Measurements from ENCODE around the gene FUT8.

Gene FUT8

GRCh38 chr14:65496178-65496993 lies 83.9 kb downstream of the FUT8 start:
- H3K27me3 ChIP-seq (ENCODE audit: insufficient read depth, low read length), result no peaks in the 10 kb centered on the region; the same call in 1 of the 2 replicates
- H3K27ac ChIP-seq (ENCODE audit: low read depth, low read length), result no peak overlapping the region
- H3K4me1 ChIP-seq (ENCODE audit: insufficient read depth, low read length), result no peaks in the 10 kb centered on the region
- H3K9me3 ChIP-seq (ENCODE audit: insufficient read depth, low read depth, low read length), result peaks cover 5% of the 10 kb centered on the region; the same call in 1 of the 2 replicates
- 97% methylated on average over 6 of the region's 6 CpGs for WGBS
- no peak overlapping the region for H3K9ac ChIP-seq (ENCODE audit: low read depth, low read length)
- no peaks in the 10 kb centered on the region for H3K36me3 ChIP-seq (ENCODE audit: insufficient read depth, low read length)
- no peak overlapping the region for H3K4me3 ChIP-seq (ENCODE audit: low read length)

- H3K36me3 ChIP-seq (ENCODE audit: insufficient read depth, low read length), result no peaks in the 10 kb centered on the region
Observed at GRCh38 chr14:65499138-65499537, 86.6 kb downstream of the FUT8 start.

DNA sequence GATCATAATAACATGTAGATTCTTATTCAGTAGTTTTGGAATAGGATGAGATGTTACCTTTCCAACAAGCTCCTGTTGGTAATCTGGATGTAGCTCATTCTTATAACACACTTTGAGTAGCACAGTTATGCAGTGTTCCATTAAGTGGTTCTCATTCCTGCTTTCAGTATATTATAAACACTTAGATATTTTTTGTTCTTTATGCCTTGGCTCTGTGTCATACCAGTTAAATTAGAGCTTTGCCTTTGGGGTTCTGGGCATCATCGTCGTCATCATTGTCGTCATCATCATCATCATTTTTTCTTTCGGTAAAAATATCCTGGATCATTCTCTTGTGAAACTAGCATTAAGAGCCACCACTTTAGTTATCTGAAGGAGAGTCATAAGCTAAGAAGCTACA lies 87.5 kb downstream of the FUT8 start:
- no peak overlapping the region for H3K27ac ChIP-seq (ENCODE audit: low read depth, low read length)
- H3K9ac ChIP-seq (ENCODE audit: low read depth, low read length), result no peak overlapping the region
- peaks cover 31% of the 10 kb centered on the region for H3K27me3 ChIP-seq (ENCODE audit: insufficient read depth, low read length)
- no peaks in the 10 kb centered on the region for H3K4me1 ChIP-seq (ENCODE audit: insufficient read depth, low read length)
- WGBS, result 96% methylated on average over 4 of the region's 4 CpGs
- H3K36me3 ChIP-seq (ENCODE audit: insufficient read depth, low read length), result no peaks in the 10 kb centered on the region
- peaks cover 5% of the 10 kb centered on the region; the same call in 1 of the 2 replicates for H3K9me3 ChIP-seq (ENCODE audit: insufficient read depth, low read depth, low read length)
- H3K4me3 ChIP-seq (ENCODE audit: low read length), result no peak overlapping the region

More at GRCh38 chr14:65499138-65499537, 86.6 kb downstream of the FUT8 start:
- Histone ChIP-seq H3K9ac (ENCODE audit: low read depth, low read length) (no peak overlapping the region), H3K4me3 (ENCODE audit: low read length) (no peak overlapping the region), H3K9me3 (ENCODE audit: insufficient read depth, low read depth, low read length) (peaks cover 5% of the 10 kb centered on the region; the same call in 1 of the 2 replicates), H3K4me1 (ENCODE audit: insufficient read depth, low read length) (no peaks in the 10 kb centered on the region), H3K27me3 (ENCODE audit: insufficient read depth, low read length) (peaks cover 22% of the 10 kb centered on the region), H3K27ac (ENCODE audit: low read depth, low read length) (no peak overlapping the region)

DNA sequence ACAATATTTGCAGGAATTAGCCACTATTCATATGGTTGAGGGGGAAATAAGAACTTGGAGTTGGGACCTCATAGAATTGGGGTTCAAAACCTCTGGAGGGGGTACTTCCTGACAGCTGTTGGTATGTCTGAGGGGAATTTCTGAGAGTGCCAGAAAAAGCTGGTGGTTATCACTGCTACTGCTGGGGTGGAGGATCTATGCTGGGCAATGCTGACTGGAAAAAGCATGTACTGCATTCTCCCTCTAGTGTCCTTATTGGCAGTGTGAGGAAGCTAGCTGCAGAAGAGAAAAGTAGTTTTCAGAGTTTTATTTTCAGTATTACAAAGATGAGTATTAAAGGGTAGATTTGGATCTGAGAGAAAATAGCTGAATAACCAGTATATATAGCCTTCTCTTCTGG lies 88.8 kb downstream of the FUT8 start:
- no peak overlapping the region for H3K4me3 ChIP-seq (ENCODE audit: low read length)
- peaks cover 43% of the 10 kb centered on the region for H3K27me3 ChIP-seq (ENCODE audit: insufficient read depth, low read length)
- no peak overlapping the region for H3K9ac ChIP-seq (ENCODE audit: low read depth, low read length)
- no peaks in the 10 kb centered on the region for H3K9me3 ChIP-seq (ENCODE audit: insufficient read depth, low read depth, low read length)
- no peaks in the 10 kb centered on the region for H3K36me3 ChIP-seq (ENCODE audit: insufficient read depth, low read length)
- no peaks in the 10 kb centered on the region for H3K4me1 ChIP-seq (ENCODE audit: insufficient read depth, low read length)
- no peak overlapping the region for H3K27ac ChIP-seq (ENCODE audit: low read depth, low read length)

DNA sequence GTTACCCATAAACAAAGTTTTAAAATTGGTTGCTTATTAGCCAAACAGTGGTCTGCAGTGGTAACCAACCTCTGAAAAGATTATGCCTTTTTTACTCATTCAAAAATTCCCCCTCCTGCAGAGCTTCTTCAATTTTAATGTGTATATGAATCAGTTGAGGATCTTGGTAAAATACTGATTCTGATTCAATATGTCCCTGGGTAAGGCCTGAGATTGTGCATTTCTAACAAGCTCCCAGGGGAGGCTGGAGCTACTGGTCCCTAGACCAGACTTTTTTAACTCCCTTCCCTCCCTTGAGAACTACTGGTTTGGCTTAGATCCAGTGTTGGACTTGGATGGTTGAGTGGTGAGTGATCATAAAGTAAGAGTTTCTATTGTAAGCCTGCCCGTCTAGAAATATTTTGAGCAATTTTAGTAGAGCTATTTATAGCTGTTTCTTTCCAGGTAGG lies 90.2 kb downstream of the FUT8 start:
- H3K36me3 ChIP-seq (ENCODE audit: insufficient read depth, low read length), result no peaks in the 10 kb centered on the region
- H3K9ac ChIP-seq (ENCODE audit: low read depth, low read length), result no peak overlapping the region
- H3K27ac ChIP-seq (ENCODE audit: low read depth, low read length), result no peak overlapping the region
- no peaks in the 10 kb centered on the region for H3K9me3 ChIP-seq (ENCODE audit: insufficient read depth, low read depth, low read length)
- peaks cover 56% of the 10 kb centered on the region for H3K27me3 ChIP-seq (ENCODE audit: insufficient read depth, low read length)
- H3K4me1 ChIP-seq (ENCODE audit: insufficient read depth, low read length), result no peaks in the 10 kb centered on the region; the same call in 1 of the 2 replicates
- WGBS, result 95% methylated on average over 1 of the region's 1 CpG
- no peak overlapping the region for H3K4me3 ChIP-seq (ENCODE audit: low read length)

GRCh38 chr14:65503771-65504170 lies 91.2 kb downstream of the FUT8 start:
- H3K4me3 ChIP-seq (ENCODE audit: low read length), result no peak overlapping the region
- no peak overlapping the region for H3K27ac ChIP-seq (ENCODE audit: low read depth, low read length)
- peaks cover 67% of the 10 kb centered on the region for H3K27me3 ChIP-seq (ENCODE audit: insufficient read depth, low read length)
- H3K4me1 ChIP-seq (ENCODE audit: insufficient read depth, low read length), result no peaks in the 10 kb centered on the region; the same call in 1 of the 2 replicates
- H3K9me3 ChIP-seq (ENCODE audit: insufficient read depth, low read depth, low read length), result no peaks in the 10 kb centered on the region
- WGBS, result 94% methylated on average over 3 of the region's 3 CpGs
- H3K36me3 ChIP-seq (ENCODE audit: insufficient read depth, low read length), result no peaks in the 10 kb centered on the region
- no peak overlapping the region for H3K9ac ChIP-seq (ENCODE audit: low read depth, low read length)

GRCh38 chr14:65506801-65507200 lies 94.3 kb downstream of the FUT8 start:
- Histone ChIP-seq H3K9ac (ENCODE audit: low read depth, low read length) (no peak overlapping the region), H3K9me3 (ENCODE audit: insufficient read depth, low read depth, low read length) (0 out of 2 replicates have a peak, but pooled peaks cover 4% of the 10 kb centered on the region), H3K27ac (ENCODE audit: low read depth, low read length) (no peak overlapping the region), H3K4me1 (ENCODE audit: insufficient read depth, low read length) (no peaks in the 10 kb centered on the region; the same call in 1 of the 2 replicates), H3K27me3 (ENCODE audit: insufficient read depth, low read length) (peaks cover 91% of the 10 kb centered on the region), H3K4me3 (ENCODE audit: low read length) (no peak overlapping the region), H3K36me3 (ENCODE audit: insufficient read depth, low read length) (no peaks in the 10 kb centered on the region)
- WGBS, result 28% methylated on average over 6 of the region's 6 CpGs

GRCh38 chr14:65509842-65510241 lies 97.3 kb downstream of the FUT8 start:
- peaks cover 62% of the 10 kb centered on the region for H3K27me3 ChIP-seq (ENCODE audit: insufficient read depth, low read length)
- H3K9me3 ChIP-seq (ENCODE audit: insufficient read depth, low read depth, low read length), result 0 out of 2 replicates have a peak, but pooled peaks cover 4% of the 10 kb centered on the region
- H3K9ac ChIP-seq (ENCODE audit: low read depth, low read length), result no peak overlapping the region
- no peaks in the 10 kb centered on the region; the same call in 1 of the 2 replicates for H3K4me1 ChIP-seq (ENCODE audit: insufficient read depth, low read length)
- over 99% methylated on average over 2 of the region's 3 CpGs for WGBS
- no peaks in the 10 kb centered on the region for H3K36me3 ChIP-seq (ENCODE audit: insufficient read depth, low read length)
- no peak overlapping the region for H3K27ac ChIP-seq (ENCODE audit: low read depth, low read length)
- H3K4me3 ChIP-seq (ENCODE audit: low read length), result no peak overlapping the region

GRCh38 chr14:65513671-65514070 lies 101.1 kb downstream of the FUT8 start:
- Histone ChIP-seq H3K9ac (ENCODE audit: low read depth, low read length) (no peak overlapping the region), H3K9me3 (ENCODE audit: insufficient read depth, low read depth, low read length) (0 out of 2 replicates have a peak, but pooled peaks cover 4% of the 10 kb centered on the region), H3K4me1 (ENCODE audit: insufficient read depth, low read length) (no peaks in the 10 kb centered on the region)

DNA sequence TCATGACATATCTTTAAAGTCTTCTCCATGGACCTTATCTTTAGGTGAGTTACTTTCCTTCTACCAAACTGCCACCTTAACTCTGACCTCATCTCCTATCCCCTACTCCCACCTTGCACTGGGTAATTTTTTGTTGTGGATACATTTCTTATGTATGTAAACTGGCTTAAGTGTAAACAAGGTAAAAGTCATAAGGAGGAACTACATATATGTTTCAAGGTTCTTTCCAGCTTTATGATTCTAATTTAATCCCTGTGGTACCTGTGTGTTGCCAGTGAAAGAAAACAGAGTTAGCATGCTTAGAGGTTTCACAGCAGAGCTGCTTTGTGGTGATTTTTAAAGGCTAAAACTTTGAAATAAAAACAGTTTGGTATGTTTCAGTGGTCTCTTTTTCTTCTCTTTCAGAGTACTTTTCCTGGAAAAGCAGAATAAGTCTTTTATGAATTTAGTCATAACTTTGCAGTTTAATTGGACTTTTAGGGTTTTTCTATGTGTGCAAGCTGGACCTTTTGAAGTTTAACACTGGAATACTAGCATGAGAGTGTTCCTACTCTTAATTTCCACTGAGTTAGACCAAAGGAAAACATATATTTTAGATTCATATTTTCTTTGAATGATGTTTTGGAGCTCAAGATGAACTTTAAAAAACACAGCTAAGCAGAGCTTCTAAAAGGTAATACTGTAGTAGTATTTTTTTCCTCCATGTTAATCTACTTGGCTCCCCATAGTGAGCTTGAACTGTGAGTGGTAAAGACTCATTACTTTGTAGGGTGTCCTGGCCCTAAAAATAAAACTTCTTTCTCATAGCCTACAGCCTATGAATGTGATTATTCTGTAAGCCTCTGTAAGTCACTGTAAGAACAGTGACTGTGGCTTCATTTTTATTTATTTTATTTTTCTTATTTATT lies 105.4 kb downstream of the FUT8 start:
- Histone ChIP-seq H3K36me3 (ENCODE audit: insufficient read depth, low read length) (no peaks in the 10 kb centered on the region), H3K4me3 (ENCODE audit: low read length) (no peak overlapping the region), H3K27me3 (ENCODE audit: insufficient read depth, low read length) (no peaks in the 10 kb centered on the region; the same call in 1 of the 2 replicates), H3K9me3 (ENCODE audit: insufficient read depth, low read depth, low read length) (no peaks in the 10 kb centered on the region), H3K4me1 (ENCODE audit: insufficient read depth, low read length) (no peaks in the 10 kb centered on the region), H3K27ac (ENCODE audit: low read depth, low read length) (no peak overlapping the region), H3K9ac (ENCODE audit: low read depth, low read length) (no peak overlapping the region)

More at GRCh38 chr14:65513671-65514070, 101.1 kb downstream of the FUT8 start:
- WGBS, result 90% methylated on average over 5 of the region's 5 CpGs
- Histone ChIP-seq H3K27me3 (ENCODE audit: insufficient read depth, low read length) (peaks cover 25% of the 10 kb centered on the region), H3K27ac (ENCODE audit: low read depth, low read length) (no peak overlapping the region), H3K36me3 (ENCODE audit: insufficient read depth, low read length) (no peaks in the 10 kb centered on the region), H3K4me3 (ENCODE audit: low read length) (no peak overlapping the region)

GRCh38 chr14:65528069-65528468 lies 115.5 kb downstream of the FUT8 start:
- WGBS, result 95% methylated on average over 11 of the region's 11 CpGs
- no peaks in the 10 kb centered on the region for H3K27me3 ChIP-seq (ENCODE audit: insufficient read depth, low read length)
- no peak overlapping the region for H3K27ac ChIP-seq (ENCODE audit: low read depth, low read length)
- H3K4me3 ChIP-seq (ENCODE audit: low read length), result no peak overlapping the region
- H3K9ac ChIP-seq (ENCODE audit: low read depth, low read length), result no peak overlapping the region
- H3K4me1 ChIP-seq (ENCODE audit: insufficient read depth, low read length), result no peaks in the 10 kb centered on the region
- H3K36me3 ChIP-seq (ENCODE audit: insufficient read depth, low read length), result no peaks in the 10 kb centered on the region
- peaks cover 17% of the 10 kb centered on the region for H3K9me3 ChIP-seq (ENCODE audit: insufficient read depth, low read depth, low read length)

Measured in HUES64 (cell line).